Bronchial epithelial cell (primary cell): Measurements from ENCODE around the gene SEC11A. TPM values are rescaled to one million over a fixed set of nuclear protein-coding genes. Genes with fewer than 3 reads are reported as not detected.

Experiments
- DNase-seq: peaks from one replicate; pipeline ENCODE4 v3.0.0-alpha.2; 2010; ENCODE audit warnings: low read depth
- FAIRE-seq: peaks from 2 replicates; lab custom pipeline; 2011; peaks lifted over from hg19 to GRCh38; lab: Jason Lieb, UNC
- H3K27me3 ChIP-seq: 2 replicates; pipeline ENCODE4 v1.5.1; 2011; ENCODE audit warnings: low read length; ENCODE audit not compliant: control insufficient read depth, insufficient read depth
- H3K36me3 ChIP-seq: 2 replicates; pipeline ENCODE4 v1.5.1; 2011; ENCODE audit warnings: low read length; ENCODE audit not compliant: control insufficient read depth, insufficient read depth
- H3K4me3 ChIP-seq: 2 replicates; pipeline ENCODE4 v1.5.1; 2011; ENCODE audit warnings: mild to moderate bottlenecking, low read depth, low read length, control low read depth
- CTCF ChIP-seq: IDR thresholded peaks from 2 replicates; pipeline ENCODE4 v1.5.1; 2011; ENCODE audit warnings: mild to moderate bottlenecking, moderate library complexity, low read length, control low read depth, inconsistent platforms; ENCODE audit not compliant: insufficient read depth, severe bottlenecking
- total RNA-seq: library from RNA; depleted of rRNA; stranded (reverse); fragments of >200 nt; gene quantifications from 2 replicates; pipeline ENCODE4 v1.2.1, GENCODE V29; 2014

The SEC11A gene
- total RNA-seq, 1 donor from 2014 or later, result 247 TPM

GRCh38 chr15:84638103-84638502, 77.8 kb downstream of the SEC11A start:
- peak; percentile 46 for DNase-seq
- no peak for FAIRE-seq
- H3K4me3 ChIP-seq, result no peak overlapping the region
- H3K36me3 ChIP-seq, result peaks cover 2% of the 10 kb centered on the region
- no peaks in the 10 kb centered on the region for H3K27me3 ChIP-seq
- TF ChIP-seq CTCF, result peak; percentile 30

DNA sequence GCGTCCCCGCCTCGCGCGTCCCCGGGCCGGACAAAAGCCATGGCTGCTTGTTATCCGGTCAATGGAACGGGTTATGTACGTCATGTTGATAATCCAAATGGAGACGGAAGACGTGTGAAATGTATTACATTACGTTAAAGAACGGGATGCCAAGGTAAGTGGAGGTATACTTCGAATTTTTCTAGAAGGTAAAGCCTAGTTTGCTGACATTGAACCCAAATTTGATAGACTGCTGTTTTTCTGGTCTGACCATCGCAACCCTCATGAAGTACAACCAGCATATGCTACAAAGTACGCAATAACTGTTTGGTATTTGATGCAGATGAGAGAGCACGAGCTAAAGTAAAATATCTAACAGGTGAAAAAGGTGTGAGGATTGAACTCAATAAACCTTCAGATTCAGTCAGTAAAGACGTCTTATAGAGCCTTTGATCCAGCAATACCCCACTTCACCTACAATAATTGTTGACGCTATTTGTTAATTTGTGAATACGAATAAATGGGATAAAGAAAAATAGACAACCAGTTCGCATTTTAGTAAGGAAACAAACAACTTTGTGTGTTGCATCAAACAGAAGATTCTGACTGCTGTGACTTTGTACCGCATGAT, 81.6 kb downstream of the SEC11A start:
- Histone ChIP-seq H3K36me3 (peaks cover 2% of the 10 kb centered on the region), H3K27me3 (no peaks in the 10 kb centered on the region), H3K4me3 (peak overlapping the region; percentile 52)
- DNase-seq (peak; percentile 18), FAIRE-seq (no peak)
- TF ChIP-seq CTCF, result no peak

DNA sequence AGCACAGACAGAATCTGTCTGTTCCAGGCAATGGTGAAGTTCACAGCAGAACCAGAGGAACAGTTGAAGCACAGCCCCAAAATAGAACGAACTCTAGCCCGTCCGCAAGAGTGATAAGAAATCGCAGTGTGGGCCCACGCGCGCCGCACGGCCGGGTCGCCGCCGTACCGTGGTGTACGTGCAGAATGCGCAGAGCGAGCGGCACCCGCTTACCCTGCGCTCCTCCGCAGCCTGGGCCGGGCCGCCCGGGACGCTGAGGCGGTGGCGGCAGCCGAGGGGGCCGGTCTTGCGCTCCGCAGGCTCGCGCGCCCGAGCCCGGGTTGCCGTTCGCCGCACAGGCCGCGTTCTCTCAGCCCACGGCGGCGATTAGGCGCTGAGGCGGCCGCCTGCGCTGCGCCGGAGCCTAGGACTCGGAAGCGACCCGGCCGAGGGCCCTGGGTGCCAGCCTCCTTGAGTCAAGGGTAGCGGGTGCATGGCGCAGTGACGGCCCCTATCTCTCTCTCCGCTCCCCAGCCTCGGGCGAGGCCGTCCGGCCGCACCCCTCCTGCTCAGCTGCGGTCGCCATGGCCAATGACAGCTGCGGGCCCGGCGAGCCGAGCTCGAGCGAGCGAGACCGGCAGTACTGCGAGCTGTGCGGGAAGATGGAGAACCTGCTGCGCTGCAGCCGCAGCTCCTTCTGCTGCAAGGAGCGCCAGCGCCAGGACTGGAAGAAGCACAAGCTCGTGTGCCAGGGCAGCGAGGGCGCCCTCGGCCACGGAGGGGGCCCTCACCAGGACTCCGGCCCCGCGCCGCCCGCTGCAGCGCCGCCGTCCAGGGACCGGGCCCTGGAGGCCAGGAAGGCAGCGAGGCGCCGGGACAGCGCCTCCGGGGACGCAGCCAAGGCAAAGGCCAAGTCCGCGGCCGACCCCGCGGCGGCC, 82.4 kb downstream of the SEC11A start:
- no peaks in the 10 kb centered on the region for H3K27me3 ChIP-seq
- no peak for TF ChIP-seq CTCF
- FAIRE-seq (no peak), DNase-seq (peak; percentile 58)
- peak overlapping the region; percentile 52 for H3K4me3 ChIP-seq
- H3K36me3 ChIP-seq, result peaks cover 2% of the 10 kb centered on the region

- no peak for DNase-seq
- H3K4me3 ChIP-seq, result peak overlapping the region; percentile 60
- H3K36me3 ChIP-seq, result peaks cover 2% of the 10 kb centered on the region
- no peaks in the 10 kb centered on the region for H3K27me3 ChIP-seq
- no peak for FAIRE-seq
- TF ChIP-seq CTCF, result no peak
These were observed 84.2 kb downstream of the SEC11A start for GRCh38 chr15:84631706-84632272.

- Histone ChIP-seq H3K27me3 (no peaks in the 10 kb centered on the region), H3K4me3 (no peak overlapping the region), H3K36me3 (no peaks in the 10 kb centered on the region)
- no peak for TF ChIP-seq CTCF
- no peak for DNase-seq
- no peak for FAIRE-seq
These were observed 86.9 kb downstream of the SEC11A start for GRCh38 chr15:84629033-84629432.
